Inferior parietal cortex (tissue), 1 donor: ENCODE measurements around the gene KCNS1.

Source experiments
- DNase-seq: peaks from one replicate; pipeline ENCODE4 v3.0.0-alpha.2; 2016; ENCODE audit errors: extremely low spot score

The KCNS1 gene

DNA sequence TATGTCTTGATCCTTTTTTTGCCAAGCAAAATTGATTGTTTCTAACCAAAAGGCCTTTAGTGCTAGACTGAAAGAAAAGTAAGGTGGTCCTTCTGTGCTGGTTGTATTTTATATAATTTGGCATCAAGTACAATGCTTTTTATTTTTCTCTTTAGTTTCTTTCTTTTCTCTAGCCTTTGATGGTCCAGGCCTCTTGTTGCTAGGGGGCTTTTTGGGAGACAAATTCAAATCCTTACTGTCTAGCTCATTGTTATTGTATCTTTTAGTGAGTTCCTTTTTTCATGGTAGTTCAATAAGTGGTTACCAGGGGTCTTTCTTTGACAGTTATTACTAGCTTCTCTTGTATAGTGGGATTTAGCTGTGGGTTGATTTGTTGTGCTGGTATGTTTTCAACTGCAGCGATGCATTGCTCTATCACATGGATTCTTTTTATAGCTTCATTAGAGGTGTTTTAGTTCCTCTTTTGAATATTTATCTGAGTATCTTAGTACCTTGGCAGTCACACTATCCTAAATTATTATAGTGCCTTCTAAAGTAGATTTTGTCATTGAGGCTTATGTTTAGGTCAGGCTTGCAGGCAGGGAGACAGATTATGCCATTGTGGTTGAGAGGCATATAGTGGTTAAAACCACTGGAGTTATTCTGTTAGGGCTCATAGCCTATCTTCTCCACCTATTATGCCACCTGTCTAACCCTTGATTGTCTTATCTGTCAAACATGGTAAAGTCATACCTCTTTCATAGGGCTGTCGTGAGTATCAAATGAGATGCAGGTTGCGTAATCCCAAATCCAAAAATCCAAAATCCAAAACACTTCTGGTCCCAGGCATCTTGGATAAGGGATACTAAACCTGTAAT is 49.5 kb downstream of the KCNS1 start:
- no peak for DNase-seq

DNA sequence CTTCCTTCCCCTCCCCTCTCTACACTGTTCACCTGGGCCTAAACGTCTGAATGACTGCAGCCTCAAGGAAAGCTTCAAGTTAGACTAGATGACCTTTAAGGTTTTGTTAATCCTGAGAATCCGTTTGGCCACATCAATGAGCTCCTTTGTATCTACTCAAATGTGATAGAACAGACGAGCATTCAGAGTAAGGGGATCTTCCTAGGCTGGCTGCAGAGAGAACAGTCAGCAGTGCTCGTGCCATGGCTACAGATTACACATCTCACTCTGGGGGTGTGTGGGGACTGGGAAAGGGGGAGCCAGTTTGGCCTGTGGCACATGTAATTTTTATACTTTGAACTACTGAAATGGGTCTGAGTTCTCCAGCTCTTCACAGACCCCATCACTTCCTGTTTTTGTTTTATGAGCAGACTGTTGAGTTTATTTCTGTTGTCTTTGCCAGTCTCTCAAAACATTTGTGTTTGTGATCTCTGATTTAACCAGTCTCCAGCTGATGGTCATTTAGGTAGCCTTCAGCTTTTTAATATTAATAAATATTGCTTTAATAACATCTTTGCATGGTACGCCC is 50.9 kb downstream of the KCNS1 start:
- peak; percentile 77 for DNase-seq

DNA sequence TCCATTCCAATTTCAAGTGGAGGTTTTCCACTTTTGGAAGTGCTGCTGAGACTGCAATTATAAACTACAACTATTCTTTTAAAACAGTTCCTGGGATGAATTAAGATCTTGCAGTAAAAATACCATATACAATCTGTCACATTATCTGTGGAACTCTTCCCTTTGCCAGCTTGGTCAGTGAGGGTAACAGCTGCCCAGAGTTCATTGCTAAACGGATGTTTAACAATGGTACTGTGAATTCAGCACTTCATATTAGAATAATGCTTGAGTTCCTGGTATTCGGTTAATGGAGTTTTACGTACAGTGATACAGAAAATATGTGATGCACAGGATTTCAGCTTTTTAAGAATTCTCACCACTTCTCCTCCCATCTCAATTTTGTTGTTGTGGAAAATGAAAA is 51.5 kb downstream of the KCNS1 start:
- no peak for DNase-seq

DNA sequence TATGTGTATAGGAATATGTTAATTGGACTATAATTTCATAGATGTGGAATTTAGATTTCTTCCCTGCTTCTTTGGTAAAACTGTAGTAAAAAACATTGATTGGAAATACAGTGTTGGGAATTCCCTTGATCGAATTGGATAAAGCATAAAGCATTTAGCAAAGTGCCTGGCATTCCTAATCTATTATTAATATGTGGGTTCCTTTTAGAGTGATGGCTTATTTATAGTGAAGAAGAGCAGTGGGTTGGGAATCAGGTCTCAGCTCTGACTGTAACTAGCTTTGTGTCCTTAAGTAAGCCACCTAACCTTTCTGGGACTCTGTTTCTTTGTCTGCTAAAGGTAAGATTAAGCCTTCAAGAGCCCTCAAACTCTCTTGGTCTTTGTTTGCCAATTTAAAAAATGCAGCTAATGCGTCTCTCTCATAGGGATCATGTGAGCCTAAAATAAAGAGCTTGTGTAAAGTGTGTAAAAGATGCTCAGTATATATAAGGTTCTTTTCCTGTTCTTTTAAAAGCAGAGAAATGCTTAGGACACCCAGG is 53.3 kb downstream of the KCNS1 start:
- no peak for DNase-seq

DNA sequence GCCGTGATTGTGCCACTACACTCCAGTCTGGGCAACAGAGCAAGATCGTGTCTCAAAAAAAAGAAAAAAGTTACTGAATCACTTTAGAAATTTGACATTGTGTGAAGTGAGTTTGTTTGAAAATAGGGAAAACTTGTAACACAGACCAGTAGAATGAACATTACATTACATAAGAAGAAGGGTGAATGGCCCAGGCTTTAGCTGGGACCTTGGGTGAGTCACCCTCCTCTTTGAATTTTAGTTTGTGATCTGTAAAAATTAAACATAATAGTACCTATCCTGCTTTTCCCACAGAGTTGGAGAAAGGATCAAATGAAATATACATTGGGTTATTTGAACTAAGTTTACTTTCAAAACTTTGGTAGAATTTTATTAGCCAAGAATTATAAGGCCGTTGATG is 56.3 kb downstream of the KCNS1 start:
- DNase-seq: no peak

DNA sequence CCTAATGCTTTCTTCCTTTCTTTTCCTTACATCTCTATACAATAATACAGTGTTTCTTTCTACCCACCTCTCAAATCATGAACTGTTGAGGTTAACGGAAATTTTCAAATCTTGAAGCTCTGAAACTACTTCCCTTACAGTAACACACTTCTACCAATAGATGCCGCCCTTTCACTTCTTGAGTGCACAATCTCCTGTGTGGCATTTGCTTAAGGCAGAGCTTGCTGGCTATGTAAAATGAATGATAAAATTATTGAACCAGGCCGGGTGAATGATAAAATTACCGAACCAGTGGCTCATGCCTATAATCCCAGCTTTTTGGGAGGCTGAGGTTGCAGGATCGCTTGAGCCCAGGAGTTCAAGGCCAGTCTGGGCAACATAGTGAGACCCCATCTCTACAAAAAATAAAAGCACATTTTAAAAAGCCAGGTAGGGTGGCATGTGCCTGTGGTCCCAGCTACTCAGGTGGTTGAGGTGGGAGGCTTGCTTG is 56.8 kb downstream of the KCNS1 start:
- DNase-seq: peak; percentile 94

DNA sequence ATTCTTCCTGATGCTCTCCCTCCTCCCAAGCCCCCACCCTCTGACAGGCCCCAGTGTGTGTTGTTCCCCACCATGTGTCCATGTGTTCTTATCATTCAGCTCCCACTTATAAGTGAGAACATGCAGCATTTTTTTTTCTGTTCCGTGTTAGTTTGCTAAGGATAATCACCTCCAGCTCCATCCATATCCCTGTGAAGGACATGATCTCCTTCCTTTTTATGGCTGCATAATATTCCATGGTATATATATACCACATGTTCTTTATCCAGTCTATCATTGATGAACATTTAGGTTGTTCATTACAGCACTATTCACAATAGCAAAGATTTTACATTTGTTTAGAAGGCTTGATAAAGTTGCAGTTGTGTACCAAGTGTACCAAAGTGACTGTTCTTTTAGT is 57.9 kb downstream of the KCNS1 start:
- DNase-seq: no peak
